ENCODE results near the gene ZBTB7C.

Gene ZBTB7C

GRCh38 chr18:48135436-48135966 is 273.7 kb downstream of the ZBTB7C start:
- TF ChIP-seq POLR2AphosphoS5 (IDR thresholded peaks at IDR 0.05; ENCODE audit: low read depth, low read length) (no peak), FOXP2 (optimal IDR thresholded peaks at IDR 0.05; ENCODE audit: borderline replicate concordance, extremely low read depth, extremely low read length, insufficient read depth) (no peak), SIN3A (IDR thresholded peaks at IDR 0.05; ENCODE audit: borderline replicate concordance, insufficient read depth, low read length) (no peak), TAF1 (IDR thresholded peaks at IDR 0.05; ENCODE audit: borderline replicate concordance, insufficient read depth, low read length) (no peak)

- no peak for TF ChIP-seq REST (IDR thresholded peaks at IDR 0.05; ENCODE audit: insufficient read depth in 1 of 2, low read depth in 2 of 2, low read length in 2 of 2)
- TF ChIP-seq POLR2AphosphoS5 (IDR thresholded peaks at IDR 0.05; ENCODE audit: low read depth, low read length): no peak
- TF ChIP-seq TAF1 (IDR thresholded peaks at IDR 0.05; ENCODE audit: borderline replicate concordance, insufficient read depth, low read length): no peak
- no peak for TF ChIP-seq SIN3A (IDR thresholded peaks at IDR 0.05; ENCODE audit: borderline replicate concordance, insufficient read depth, low read length)
- no peak for TF ChIP-seq FOXP2 (optimal IDR thresholded peaks at IDR 0.05; ENCODE audit: borderline replicate concordance, extremely low read depth, extremely low read length, insufficient read depth)
These were observed 274.6 kb downstream of the ZBTB7C start for GRCh38 chr18:48134609-48135008.

- no peak for TF ChIP-seq FOXP2 (optimal IDR thresholded peaks at IDR 0.05; ENCODE audit: borderline replicate concordance, extremely low read depth, extremely low read length, insufficient read depth)
- TF ChIP-seq SIN3A (IDR thresholded peaks at IDR 0.05; ENCODE audit: borderline replicate concordance, insufficient read depth, low read length): no peak
- no peak for TF ChIP-seq REST (IDR thresholded peaks at IDR 0.05; ENCODE audit: insufficient read depth in 1 of 2, low read depth in 2 of 2, low read length in 2 of 2)
- no peak for TF ChIP-seq POLR2AphosphoS5 (IDR thresholded peaks at IDR 0.05; ENCODE audit: low read depth, low read length)
- no peak for TF ChIP-seq TAF1 (IDR thresholded peaks at IDR 0.05; ENCODE audit: borderline replicate concordance, insufficient read depth, low read length)
These were observed 275.4 kb downstream of the ZBTB7C start for GRCh38 chr18:48133671-48134251.

GRCh38 chr18:48132797-48133655 is 276.2 kb downstream of the ZBTB7C start:
- TF ChIP-seq REST (IDR thresholded peaks at IDR 0.05; ENCODE audit: insufficient read depth in 1 of 2, low read depth in 2 of 2, low read length in 2 of 2): no peak
- TF ChIP-seq FOXP2 (optimal IDR thresholded peaks at IDR 0.05; ENCODE audit: borderline replicate concordance, extremely low read depth, extremely low read length, insufficient read depth): no peak
- TF ChIP-seq POLR2AphosphoS5 (IDR thresholded peaks at IDR 0.05; ENCODE audit: low read depth, low read length): no peak
- TF ChIP-seq SIN3A (IDR thresholded peaks at IDR 0.05; ENCODE audit: borderline replicate concordance, insufficient read depth, low read length): no peak
- no peak for TF ChIP-seq TAF1 (IDR thresholded peaks at IDR 0.05; ENCODE audit: borderline replicate concordance, insufficient read depth, low read length)

- TF ChIP-seq SIN3A (IDR thresholded peaks at IDR 0.05; ENCODE audit: borderline replicate concordance, insufficient read depth, low read length) (no peak), REST (IDR thresholded peaks at IDR 0.05; ENCODE audit: insufficient read depth in 1 of 2, low read depth in 2 of 2, low read length in 2 of 2) (no peak), POLR2AphosphoS5 (IDR thresholded peaks at IDR 0.05; ENCODE audit: low read depth, low read length) (no peak), TAF1 (IDR thresholded peaks at IDR 0.05; ENCODE audit: borderline replicate concordance, insufficient read depth, low read length) (no peak), FOXP2 (optimal IDR thresholded peaks at IDR 0.05; ENCODE audit: borderline replicate concordance, extremely low read depth, extremely low read length, insufficient read depth) (no peak)
These were observed 278.1 kb downstream of the ZBTB7C start for GRCh38 chr18:48131042-48131441.
